Lower lobe of right lung (tissue), 2 donors: ENCODE results near the gene CNRIP1. TPM values are rescaled to one million over a fixed set of nuclear protein-coding genes. Genes with fewer than 3 reads are reported as not detected.

Source experiments
- ATAC-seq, 2 donors: fragments of 200-7000 bp; cut with Tn5 transposase; one replicate each; pipeline ENCODE4 v1.9.1; 2020 to 2022; ENCODE audit warnings: mild to moderate bottlenecking in 2 of 2, moderate library complexity in 2 of 2
- DNase-seq: peaks from one replicate; pipeline ENCODE4 v3.0.0-alpha.2; 2020
- H3K27ac ChIP-seq: fragments of 200-600 bp; one replicate; pipeline ENCODE4 v1.8.0; 2022
- H3K27me3 ChIP-seq: fragments of 200-600 bp; one replicate; pipeline ENCODE4 v1.8.0; 2022; ENCODE audit warnings: low read depth
- H3K36me3 ChIP-seq: fragments of 200-600 bp; one replicate; pipeline ENCODE4 v1.8.0; 2022; ENCODE audit warnings: mild to moderate bottlenecking
- H3K4me1 ChIP-seq: fragments of 200-600 bp; one replicate; pipeline ENCODE4 v1.8.0; 2022
- H3K4me3 ChIP-seq: fragments of 200-600 bp; one replicate; pipeline ENCODE4 v1.8.0; 2022; ENCODE audit warnings: mild to moderate bottlenecking
- H3K9me3 ChIP-seq: fragments of 200-600 bp; one replicate; pipeline ENCODE4 v1.8.0; 2022
- CTCF ChIP-seq: fragments of 200-600 bp; IDR thresholded peaks from one replicate; pipeline ENCODE4 v1.8.0; 2022; ENCODE audit warnings: antibody characterized with exemption, mild to moderate bottlenecking
- intact Hi-C: fragments of 100-400 bp; cut with DNase I; formaldehyde crosslinking; loops from one replicate; pipeline ENCODE4 v1.11.0; 2022
- total RNA-seq: library from RNA; stranded (reverse); fragmentation: NEBNext Ultra II Directional; extraction: Animal tissue kit (Norgen Biotek cat#: 25700); gene quantifications from one replicate; pipeline ENCODE4 v1.2.1, GENCODE V29; 2021
- donor health status: DM: no; HTN: yes; CAD: no; lungs with severe emphysema.

CNRIP1 gene
- total RNA-seq, 1 donor from 2014 or later, result 20.8 TPM

DNA sequence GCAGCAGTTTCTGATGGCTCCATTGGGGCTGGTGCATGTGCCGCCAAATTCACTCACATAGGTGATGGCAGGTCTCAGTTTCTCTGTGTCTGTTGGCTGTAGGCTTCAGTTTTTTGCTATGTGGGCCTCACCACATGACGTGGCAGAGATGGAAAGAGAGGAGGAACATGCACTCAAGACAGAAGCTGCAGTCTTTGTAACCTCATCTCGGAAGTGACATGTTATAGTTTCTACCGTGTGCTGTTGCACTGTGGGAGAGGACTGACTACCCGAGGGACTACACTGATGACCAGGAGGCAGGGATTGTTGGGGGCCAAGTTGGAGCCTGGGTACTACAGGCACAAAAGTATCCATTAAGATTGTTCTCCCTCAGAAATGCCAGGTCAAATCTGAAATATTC, 9.2 kb upstream of the CNRIP1 start:
- ATAC-seq (no peak), DNase-seq (no peak)
- Histone ChIP-seq H3K27ac (no peak overlapping the region), H3K27me3 (no peaks in the 10 kb centered on the region), H3K4me3 (no peak overlapping the region), H3K36me3 (no peaks in the 10 kb centered on the region), H3K9me3 (no peaks in the 10 kb centered on the region), H3K4me1 (no peaks in the 10 kb centered on the region)
- intact Hi-C loops, result no loop called here
- TF ChIP-seq CTCF, result no peak

- Histone ChIP-seq H3K27me3 (peaks cover 4% of the 10 kb centered on the region), H3K9me3 (no peaks in the 10 kb centered on the region), H3K36me3 (no peaks in the 10 kb centered on the region), H3K4me3 (no peak overlapping the region), H3K4me1 (peaks cover 4% of the 10 kb centered on the region), H3K27ac (no peak overlapping the region)
- no peak for TF ChIP-seq CTCF
- no peak for ATAC-seq
- no peak for DNase-seq
- intact Hi-C loops, result no loop called here
Observed at GRCh38 chr2:68325056-68325455, 5.3 kb upstream of the CNRIP1 start.

- Histone ChIP-seq H3K27me3 (peaks cover 17% of the 10 kb centered on the region), H3K36me3 (no peaks in the 10 kb centered on the region), H3K4me1 (peaks cover 18% of the 10 kb centered on the region), H3K27ac (peak overlapping the region; percentile 93), H3K4me3 (peak overlapping the region; percentile 67), H3K9me3 (no peaks in the 10 kb centered on the region)
- TF ChIP-seq CTCF, result no peak
- ATAC-seq (peak; percentile 8 to 37), DNase-seq (no peak)
- intact Hi-C loops, result no loop called here
Observed at GRCh38 chr2:68320118-68320641, 431 bp upstream of the CNRIP1 start.

DNA sequence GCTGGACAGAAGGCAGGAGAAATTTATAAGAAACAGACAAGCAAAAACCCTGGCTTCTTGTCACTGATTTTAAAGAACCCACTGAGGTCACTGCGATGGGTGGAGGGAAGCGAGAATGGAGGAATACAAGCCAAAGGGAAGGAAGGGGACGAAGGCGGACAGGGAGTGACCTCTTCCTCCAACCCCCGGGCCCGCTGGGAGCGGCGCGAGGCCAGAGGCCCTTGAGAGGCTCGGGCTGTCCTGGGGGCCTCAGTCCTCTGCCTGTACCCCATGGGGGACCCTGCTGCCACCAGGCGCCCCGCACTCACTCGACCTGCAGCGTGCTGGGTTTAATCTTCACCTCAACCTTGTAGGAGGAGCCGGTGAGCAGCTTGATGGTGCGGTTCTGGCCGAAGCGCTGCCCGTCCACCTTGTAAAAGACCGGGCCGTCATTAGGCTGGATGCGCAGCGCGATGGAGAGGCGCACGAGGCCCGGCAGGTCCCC, 793 bp downstream of the CNRIP1 start:
- intact Hi-C loops, result no loop called here
- TF ChIP-seq CTCF, result no peak

DNA sequence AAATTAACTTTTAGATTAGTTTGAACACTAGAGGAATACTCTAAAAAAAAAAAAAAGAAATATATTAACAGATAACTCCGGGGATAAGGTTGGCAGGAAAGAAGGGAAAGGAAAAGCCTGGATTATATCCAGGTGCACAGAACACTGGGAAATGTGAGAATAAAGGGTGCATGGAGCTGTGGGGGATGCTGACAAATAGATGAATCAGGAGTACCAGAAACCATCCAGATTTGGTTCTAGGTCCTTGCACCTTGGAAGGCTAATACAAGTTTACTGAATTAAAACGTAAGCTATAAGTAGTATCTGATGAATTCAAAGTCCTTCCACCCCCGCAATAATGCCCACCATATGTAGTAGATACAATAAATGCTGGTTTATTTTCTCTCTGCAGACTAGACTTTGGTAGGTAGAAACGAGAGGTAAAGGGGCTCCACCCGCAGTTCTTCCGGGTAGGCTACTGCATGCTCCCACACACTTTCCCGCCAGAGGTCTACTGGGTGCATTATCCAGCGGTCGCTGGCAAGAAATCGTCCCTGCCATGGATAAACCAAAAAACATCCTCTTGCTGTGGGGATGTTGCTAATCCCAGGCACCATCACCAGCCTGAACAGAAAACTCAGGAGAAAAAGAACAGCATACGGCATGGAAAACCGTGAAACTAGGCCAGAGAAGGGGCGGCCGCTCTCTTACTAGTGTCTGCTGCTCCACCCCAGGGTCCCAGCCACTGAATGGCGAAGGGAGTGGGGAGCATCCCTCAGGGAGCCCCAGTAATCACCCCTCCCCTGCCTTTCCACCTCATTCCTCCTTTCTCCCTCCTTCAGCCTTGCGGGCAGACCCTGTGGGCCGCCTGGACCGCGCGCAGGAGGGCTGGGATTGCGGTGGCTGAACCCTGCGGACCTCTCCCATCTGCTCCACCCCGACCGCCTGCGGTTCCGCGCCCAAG, 1.5 kb downstream of the CNRIP1 start:
- Histone ChIP-seq H3K27ac (peak overlapping the region; percentile 93), H3K4me3 (peak overlapping the region; percentile 67), H3K36me3 (no peaks in the 10 kb centered on the region), H3K4me1 (peaks cover 18% of the 10 kb centered on the region), H3K9me3 (peaks cover 6% of the 10 kb centered on the region), H3K27me3 (peaks cover 17% of the 10 kb centered on the region)
- no peak for DNase-seq
- ATAC-seq, result peak; percentile 9 to 43
- no peak for TF ChIP-seq CTCF
- intact Hi-C loops, result no loop called here

More for the DNA sequence above, 793 bp downstream of the CNRIP1 start:
- H3K4me3 ChIP-seq, result peak overlapping the region; percentile 67
- peaks cover 17% of the 10 kb centered on the region for H3K27me3 ChIP-seq
- peaks cover 5% of the 10 kb centered on the region for H3K9me3 ChIP-seq
- peaks cover 18% of the 10 kb centered on the region for H3K4me1 ChIP-seq
- H3K27ac ChIP-seq, result peak overlapping the region; percentile 93
- ATAC-seq (peak; percentile 65 to 69), DNase-seq (peak; percentile 47)
- no peaks in the 10 kb centered on the region for H3K36me3 ChIP-seq
